Fibroblast of skin of scalp (primary cell): Measurements from ENCODE around the gene ULBP3.
"Not testable (repeated sequence)": the region's sequence is repeated elsewhere in the genome, so short reads cannot be mapped to it uniquely, and the experiment has no call there.

Experiments used
- DNase-seq: peaks from one replicate; pipeline ENCODE4 v3.0.0-alpha.2; 2013

Gene ULBP3

DNA sequence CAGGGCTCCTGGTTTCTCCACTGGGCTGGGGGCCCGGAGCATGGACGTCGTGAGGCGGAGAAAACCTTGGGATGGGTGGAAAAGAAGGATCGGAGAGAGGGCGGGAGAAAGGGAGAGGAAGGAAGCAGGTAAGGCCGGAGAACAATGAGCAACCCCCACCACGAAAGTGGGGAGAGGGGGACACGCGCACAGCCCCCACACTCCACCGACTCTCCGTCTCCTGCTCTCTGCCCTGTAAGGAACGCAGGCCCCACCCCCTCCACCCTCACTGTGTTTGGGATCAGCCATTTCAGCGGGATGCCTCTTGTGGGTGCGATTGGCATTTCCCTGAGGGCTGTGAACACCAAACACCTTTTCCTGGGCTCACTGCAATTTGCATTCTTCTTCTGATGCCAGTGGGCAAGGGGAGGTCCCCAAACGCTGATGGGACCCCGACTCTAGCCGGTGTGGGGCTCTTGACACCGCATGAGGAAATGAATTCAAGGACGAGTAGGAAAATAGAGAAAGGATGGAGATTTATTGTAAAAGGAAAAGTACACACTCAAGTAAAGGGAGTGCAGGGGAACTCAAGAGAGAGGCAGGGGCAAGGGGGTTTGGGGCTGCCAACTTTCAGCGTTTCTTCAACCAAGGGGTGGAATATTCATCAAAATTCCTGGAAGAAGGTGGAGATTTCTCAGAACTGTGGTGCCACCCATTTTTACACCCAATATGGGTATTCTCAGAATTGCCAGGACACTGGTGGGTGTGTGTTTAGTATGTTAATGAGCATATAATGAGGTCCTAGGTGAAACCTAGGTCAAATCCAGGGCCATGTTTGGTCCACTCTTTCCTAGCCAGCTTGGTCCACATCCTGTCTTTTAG, 30.5 kb downstream of the ULBP3 start:
- DNase-seq: no peak

DNA sequence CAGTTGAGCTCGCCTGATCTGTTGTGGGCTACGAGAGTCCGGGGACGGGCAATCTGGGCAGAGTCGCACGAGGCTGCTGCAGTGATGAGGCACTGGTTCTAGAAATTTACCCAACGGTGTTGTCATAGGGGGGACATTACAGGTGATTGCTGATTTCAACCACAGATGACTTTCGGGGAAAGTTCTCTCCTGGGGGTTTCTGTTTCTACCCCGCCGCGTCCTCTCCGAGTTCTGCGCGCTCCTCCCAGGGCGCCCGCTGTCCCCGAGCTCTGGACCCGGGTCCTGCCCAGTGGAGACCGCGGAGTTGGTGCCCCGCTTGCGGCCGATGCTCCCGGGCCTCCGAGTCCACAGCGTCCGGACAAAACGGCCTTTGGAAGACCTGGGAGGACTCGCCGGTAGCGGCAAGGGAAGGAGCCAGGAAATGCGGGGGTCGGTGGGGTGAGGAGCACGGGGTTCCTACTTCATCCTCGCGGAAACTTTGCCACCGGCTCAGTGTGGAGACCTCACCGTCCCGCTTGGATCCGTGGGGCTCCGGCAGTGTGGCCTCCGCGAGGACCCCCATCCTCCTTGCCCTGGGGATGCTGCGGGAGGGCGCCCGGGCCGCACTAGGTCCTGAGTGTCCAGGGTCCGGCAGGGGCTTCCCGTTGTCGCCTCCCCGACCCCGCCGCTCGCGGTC, 31.3 kb downstream of the ULBP3 start:
- no peak for DNase-seq

DNA sequence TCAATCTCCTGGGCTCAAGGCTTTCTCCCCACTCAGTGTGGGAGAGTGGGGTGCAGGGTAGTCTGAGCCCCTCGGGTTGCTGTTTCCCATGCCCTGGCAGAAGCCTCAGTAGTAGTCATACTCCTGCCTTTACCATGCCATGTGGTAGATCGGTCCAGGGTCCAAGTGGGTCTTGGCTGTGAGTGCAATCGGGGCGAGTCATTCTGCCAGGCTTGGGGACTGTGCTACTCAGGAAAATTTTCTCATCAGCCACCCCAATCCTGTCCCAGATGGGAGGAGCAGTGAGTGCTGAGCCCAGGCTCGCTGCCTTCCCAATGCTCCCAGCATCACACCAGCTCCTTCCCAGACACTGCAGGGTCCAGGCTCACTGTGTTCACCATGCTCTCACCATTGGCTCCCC, 32.8 kb downstream of the ULBP3 start:
- DNase-seq: no peak

DNA sequence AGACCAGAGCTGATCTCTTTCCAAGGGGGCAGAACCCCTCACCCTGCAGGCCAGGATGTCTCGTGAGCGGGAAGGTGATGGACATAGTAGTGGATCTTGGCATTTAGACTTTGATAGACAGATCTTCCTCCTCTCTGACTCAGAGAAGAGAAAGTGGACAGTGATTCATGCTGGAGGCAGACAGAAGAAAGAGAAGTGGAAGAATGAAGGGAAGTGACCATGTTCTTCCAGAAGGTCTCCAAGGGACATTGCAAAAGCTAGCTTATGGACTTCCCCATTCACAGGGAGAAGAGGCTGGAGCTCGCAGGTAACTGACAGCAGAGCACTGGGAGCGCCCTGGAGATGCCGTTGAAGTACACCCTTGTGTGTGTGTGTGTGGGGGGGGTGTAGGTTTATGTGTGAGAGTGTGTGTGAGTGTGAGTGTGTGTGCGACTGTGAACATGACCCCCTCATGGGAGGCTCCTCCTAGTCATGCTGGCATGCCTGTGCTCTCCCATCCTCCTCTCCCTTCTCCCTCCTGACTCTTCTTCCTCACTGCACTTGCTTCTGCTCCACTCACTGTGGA, 35.6 kb downstream of the ULBP3 start:
- DNase-seq: no peak

DNA sequence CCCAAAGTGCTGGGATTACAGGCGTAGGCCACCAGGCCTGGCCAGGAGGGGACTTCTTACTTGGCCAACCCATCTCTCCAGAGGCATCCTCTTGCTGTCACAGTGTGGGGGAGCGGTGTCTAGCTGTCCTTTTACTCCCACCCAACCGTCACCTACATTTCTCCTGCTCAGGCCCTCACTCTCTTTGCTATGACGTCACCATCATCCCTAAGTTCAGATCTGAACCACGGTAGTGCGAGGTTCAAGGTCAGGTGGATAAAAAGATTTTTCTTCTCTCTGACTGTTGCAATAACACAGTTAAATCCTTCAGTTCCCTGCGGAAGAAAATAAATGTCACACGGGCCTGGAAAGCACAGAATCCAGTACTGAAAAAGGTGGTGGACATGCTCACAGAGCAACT, 36.3 kb downstream of the ULBP3 start:
- DNase-seq: no peak

DNA sequence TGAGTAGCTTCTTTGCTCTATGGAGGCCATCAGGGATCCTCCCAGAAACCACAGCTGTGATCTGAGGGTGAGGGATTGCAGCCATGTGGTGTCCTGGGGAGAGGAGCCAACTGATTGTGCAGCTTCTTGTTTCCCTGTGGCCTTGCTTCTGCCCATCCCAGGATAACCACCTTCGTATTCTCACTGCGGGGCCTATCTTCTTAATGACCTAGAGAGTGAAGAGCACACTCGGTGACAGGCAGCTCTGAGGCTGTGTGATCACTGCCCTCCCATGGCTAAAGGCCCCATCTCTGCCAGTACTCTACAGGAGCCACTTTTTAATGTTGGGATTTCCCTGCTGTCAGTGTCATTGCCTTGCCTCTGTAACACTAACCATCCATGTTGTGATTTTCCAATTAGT, 38.3 kb downstream of the ULBP3 start:
- no peak for DNase-seq

DNA sequence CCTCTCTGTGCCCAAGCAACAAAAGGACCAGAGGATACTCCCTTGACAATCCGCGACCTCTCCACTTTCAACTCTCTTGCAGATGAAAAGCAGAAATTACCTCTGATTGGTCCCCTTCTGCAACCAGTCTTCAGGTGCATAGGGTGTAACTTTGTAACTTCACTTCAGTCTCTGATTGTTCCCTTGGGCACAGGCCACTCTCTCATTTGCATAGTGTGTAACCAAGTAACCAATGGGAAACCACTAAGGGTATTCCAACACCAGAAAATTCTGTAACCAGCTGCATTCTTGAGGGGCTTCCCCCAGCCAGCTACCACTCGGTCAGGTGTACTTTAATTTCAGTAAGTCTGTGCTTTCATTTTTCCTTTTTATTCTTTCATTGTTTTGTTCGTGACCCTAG, 39.2 kb downstream of the ULBP3 start:
- no peak for DNase-seq

DNA sequence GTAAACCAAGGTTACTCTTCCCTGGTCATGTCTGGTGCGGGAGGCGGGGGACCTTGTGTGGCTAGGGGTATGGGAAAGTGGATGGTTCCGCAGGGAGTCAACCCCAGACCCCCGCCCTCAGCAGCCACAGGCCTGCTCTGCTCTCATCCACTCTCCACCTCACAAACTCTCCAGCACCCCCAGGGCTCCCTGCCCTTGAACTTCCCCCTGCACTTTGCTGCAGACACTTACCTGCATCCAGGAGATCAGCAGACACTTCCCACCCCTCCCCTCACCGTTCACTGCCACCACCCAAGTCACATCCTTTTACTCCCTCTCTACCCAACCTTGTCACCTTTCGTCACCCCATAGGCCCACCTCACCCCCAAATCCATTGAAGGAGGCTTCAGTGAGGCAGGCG, 39.6 kb downstream of the ULBP3 start:
- no peak for DNase-seq

DNA sequence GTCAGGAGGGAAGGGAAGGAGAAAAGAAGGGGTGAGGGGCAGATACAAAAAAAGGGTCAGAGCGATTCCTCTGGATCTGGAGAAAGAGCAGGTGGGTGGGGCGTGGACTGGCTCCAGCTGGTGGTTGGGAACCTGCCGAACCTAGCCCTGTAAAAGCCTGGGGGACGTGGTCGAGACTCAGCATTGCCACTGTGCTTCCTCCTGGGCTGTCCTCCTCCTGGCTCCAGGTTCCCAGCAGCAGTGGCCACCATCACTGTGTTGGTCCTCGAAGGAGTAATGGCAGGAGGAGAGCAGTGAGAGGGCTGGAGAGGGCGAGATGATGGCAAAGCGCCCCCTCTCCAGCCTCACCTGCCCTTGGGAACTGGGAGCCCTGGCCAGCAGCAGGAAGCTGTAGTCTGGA, 40.1 kb downstream of the ULBP3 start:
- DNase-seq: no peak

DNA sequence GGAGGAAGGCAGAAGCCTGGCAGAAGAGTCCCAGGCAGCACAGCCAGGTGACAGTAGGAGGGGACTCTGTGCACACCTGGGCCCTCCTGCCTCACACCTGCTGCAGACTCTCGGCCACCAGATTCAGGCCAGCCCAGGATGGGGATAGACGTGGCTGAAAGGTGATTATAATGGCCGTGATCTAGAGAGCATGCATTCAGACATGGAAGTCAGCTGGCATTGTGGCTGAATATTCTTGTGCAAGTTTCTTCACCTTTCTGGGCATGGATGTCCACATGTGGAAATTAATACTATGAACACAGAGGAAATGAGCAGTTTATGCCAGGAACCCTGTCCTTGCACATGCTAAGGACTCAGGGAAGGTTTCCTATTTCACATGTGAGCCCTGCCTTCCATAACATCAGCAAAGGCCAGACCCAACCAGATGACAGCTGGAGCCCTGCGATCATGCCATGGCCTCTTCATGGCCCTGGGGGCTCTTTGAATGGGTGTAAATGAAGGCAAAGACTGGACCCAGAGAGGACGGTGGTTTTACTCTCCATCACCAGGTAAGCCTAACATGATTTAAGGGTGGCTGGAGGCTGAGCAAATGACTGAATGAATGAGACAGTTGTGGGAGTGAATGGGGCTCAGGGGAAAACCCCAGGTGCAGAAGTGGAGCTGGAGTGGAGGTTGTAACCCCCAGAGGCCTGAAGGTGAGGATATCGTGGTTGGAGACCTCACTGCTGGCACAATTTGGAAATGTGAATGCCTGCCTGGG, 40.9 kb downstream of the ULBP3 start:
- no peak for DNase-seq

DNA sequence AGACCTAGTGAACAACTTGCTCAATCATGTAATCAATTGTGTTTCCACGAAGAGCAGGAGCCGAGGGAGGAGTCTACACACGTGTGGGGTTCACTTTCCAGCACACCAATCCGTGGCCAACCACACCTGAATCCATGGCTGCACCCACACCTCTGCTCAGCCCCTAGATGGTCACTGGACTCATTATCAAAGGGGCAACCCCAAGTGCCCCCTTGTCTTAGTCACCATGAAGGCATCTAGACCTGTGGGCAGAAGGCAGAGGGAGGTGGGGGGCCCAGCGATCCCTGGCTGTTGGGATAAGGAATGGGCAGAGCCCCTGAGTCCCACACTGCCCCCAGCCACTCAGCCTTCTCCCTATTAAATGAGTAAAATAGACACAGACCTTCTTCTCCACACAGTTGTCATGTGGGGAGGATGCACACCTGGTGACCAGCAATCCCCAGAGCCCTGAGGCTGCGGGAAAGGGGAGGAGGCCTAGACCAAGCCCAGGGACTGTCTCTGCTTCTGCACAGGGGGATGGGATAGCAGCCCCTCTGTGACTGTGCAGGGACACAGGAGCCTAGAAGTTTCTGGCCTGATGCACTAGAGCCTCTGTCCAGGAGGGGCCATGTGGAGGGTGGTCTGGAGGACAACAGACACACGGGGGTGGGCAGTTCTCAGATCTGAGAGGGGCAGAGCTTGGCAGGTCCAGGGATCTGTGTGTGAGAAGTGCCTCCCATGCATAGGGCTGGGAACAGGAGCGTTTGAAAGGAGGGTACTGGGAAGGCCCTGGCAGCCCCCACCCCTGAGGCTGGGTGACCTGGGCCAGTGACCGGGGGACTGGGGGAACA, 41.7 kb downstream of the ULBP3 start:
- no peak for DNase-seq

DNA sequence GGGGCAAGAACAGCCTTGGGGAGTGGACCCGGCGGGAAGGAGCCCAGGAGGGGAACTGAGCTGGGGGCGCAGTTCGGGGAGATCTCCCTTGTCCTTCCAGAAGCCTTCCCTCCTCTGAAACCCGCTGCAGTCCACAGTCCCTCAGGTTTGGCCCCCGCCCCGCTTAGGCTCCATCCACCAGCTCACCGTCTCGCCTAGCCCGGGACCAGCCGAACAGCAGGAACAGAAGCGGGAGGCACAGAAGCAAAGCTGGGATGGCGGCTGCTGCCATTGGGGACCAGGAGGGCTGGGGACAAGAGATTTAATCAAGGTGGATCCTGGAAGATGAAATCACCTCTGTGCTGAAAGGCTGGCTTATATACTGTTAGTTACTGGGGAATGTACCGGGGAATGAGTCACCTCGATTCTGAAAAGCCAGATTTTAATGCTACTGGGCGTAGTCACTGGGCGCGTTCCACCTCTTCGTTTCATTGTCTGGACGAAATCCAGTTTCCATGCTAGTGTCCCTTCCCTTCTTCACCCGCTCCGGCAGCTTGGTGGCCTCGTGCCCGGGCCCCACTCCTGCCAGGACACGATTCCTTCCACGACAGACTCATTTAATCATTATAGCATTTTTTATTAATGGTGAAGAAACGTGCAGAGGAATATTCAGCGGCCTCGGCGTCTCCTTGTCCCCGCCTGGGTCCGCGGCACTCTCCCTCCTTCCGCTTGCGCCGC, 43.6 kb downstream of the ULBP3 start, which contains the start of gene RAET1L:
Gene RAET1L, minus strand, starts transcription at position 332 of the 717 bp plus-strand sequence. Its CDS starts 61 bp downstream, at position 271.
- peak; percentile 44 for DNase-seq

DNA sequence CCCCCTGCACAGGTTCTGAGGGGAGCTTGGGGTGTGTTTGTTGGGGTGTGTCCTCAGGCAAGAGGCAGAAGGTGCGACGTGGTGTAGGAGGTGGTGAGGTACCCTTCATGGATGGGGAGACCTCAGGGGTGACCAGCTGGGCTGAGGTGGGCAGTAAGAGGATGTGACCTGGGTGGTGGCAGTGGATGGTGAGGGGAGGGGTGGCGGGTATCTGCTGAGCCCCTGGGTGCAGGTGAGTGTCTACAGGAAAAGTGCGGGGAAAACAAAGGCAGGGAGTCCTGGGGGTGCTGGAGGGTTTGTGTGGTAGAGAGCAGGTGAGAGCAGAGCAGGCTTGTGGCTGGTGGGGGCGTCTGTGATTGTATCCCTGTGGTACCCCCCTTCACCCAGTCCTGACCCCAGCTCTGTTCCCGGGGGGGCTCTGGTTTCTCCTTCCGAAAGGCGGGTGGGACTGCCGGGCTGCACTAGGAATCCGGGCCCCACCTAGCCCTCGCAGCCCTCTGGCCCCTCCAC, 44.2 kb downstream of the ULBP3 start:
- no peak for DNase-seq

DNA sequence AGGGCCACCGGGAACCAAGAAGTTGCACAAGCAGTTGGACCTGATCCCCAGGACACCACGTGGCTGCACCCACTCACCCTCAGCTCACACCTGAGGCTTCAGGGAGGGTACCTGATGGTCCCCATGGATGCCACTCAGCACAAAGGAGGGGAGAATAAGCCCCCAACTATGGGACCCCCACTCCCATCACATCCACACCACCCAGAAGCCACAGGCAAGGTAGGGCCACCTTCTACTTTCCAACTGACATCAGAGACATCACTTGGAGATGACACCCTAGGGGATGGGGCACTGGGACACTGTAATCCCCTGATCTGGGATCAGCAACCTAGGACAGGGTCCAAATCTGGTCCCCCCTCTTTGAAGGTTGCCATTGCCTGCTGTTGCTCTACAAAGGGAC, 44.9 kb downstream of the ULBP3 start:
- not testable (repeated sequence) for DNase-seq

DNA sequence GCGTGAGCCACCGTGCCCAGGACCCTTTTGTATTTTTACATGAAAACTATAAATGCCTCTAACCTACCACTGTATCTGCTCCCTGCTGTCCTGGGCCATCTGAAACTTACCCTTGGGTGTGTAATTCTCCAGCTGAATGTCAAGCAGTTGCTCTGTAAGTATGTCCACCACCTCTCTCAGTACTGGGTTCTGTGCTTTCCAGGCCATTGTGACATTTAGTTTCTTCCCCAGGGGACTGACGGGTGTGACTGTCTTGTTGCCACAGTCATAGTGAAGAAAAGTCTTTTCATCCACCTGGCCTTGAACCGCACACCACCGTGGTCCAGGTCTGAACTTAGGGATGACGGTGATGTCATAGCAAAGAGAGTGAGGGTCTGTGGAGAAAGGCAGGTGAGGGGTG, 47.1 kb downstream of the ULBP3 start:
- not testable (repeated sequence) for DNase-seq

DNA sequence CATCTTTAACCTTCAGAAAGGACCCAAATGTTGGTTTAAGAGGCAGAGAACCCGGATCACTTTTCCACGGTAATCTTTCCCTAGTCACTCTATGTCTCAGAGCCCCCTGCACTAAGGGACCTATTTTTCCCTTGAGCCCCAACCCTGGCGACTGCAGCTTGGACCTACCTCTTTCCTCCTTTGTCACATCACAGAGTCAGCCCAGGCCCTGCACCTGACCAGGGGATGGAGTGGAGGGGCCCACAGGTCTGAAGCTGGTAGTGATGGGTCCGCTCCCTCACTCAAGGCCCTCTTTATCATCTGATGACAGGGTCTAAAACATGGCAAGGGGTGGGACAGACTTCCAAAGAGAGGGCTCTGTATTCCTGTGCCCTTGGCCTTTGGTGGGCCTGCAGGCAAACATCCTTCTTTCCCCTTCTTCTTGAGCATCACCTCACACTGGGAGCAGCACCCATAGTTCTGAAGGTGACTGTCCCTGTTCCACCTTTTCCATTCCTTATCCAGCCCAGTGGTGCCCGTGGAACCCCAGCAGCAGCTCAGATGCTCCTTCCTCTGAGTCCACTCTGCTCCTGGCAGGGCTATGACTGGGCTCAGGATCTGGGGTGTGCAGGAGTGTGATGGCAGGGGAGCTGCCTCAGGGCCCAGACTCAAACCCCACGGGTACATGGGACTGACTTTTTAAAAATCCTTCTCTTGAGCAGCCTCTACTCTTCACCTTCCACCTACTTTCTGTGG, 49.9 kb downstream of the ULBP3 start:
- no peak for DNase-seq

DNA sequence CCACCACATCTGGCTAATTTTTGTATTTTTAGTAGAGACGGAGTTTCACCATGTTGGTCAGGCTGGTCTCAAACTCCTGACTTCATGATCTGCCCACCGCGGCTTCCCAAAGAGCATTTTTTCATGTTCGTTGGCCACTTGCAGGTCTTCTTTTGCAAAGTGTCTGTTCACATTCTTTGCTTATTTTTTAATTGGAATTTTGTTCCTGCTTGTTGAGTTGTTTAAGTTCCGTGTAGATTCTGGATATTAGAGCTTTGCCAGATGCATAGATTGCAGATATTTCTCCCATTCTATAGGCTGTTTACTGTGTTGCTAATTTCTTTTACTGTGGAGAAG, 51.8 kb downstream of the ULBP3 start:
- not testable (repeated sequence) for DNase-seq

DNA sequence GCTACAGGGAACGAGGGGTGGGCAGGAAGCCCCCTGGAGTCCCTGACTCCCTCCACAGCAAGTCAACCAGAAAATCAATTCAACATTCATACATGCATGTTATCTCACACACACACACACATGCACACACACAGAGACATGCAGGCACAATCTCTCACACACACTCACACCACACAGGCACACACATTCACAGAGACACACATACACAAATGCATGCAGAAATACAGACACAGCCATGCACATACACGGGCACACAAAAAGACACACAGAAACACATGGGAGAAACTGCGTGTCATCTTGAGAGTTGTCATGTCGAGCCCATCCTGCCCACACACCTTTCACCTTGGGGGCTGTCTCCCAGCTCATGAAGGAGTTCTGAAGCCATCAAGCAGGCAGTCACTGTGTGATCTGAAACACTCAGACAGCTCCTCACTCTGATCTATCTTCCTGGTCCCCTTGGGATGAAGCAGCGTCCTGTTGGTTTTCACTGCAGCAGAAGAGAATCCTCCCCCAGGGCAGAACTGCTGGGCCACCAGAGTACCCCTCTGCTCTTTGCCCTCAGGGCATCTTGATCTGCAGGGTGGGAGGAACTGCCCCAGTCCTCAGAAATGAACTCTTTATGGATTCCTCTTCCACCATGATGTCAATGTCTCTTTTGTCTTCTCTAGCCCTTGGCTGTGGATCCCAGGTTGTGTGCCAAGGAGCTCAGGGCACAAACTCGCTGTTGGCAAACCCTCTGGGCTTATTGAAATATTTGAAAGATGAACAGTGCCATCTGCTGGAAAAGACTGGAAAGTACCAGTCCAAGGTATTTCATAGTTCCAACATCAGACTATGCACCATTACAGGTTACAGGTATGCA, 52.4 kb downstream of the ULBP3 start:
- DNase-seq: peak; percentile 67

DNA sequence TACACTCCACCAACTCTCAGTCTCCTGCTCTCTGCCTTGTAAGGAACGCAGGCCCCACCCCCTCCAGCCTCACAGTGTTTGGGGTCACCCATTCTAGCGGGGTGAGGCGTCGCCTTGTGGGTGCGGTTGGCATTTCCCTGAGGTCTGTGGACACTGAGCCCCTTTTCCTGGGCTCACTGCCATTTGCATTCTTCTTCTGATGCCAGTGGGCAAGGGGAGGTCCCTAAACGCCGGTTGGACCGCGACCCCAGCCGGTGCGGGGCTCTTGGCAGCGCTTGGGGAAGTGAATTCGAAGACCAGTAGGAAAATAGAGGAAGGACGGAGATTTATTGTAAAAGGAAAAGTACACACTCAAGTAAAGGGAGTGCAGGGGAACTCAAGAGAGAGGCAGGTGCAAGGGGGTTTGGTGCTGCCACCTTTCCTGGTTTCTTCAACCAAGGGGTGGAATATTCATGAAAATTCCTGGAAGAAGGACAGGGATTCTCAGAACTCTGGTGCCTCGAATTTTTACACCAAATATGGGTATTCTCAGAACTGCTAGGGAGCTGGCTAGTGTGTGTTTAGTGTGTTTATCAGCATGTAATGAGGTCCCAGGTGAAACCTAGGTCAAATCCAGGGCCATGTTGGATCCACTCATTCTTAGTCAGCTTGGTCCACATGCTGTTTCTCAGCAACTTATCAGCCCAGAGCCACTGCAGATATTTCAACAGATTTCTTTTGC, 53.5 kb downstream of the ULBP3 start:
- not testable (repeated sequence) for DNase-seq
